ENCODE measurements around the gene NPLOC4. TPM values are rescaled to one million over a fixed set of nuclear protein-coding genes. Genes with fewer than 3 reads are reported as not detected.
A peak's percentile ranks its signal among the peaks of the same experiment; 100 is the strongest.

NPLOC4 gene
- total and polyA plus RNA-seq, 9 of the 15 experiments (the other 6 are each of a cell fraction or from before 2014, with no cell fraction given), result 1.5 to 116 (median 64.5) TPM

GRCh38 chr17:81519284-81520020, 117.5 kb downstream of the NPLOC4 start (continued):
- no peak for TF ChIP-seq THAP12 (CRISPR knock-in tag; IDR thresholded peaks at IDR 0.05)
- TF ChIP-seq POLR2G (IDR thresholded peaks at IDR 0.05; ENCODE audit: low read depth, low read length), result peak; percentile 79
- no peak for TF ChIP-seq PBX2 (CRISPR knock-in tag; IDR thresholded peaks at IDR 0.05; ENCODE audit: low read depth)
- no peak for TF ChIP-seq PBX2 (tag; conservative IDR thresholded peaks at IDR 0.05; ENCODE audit: low read depth)
- peak; percentile 55; the same call in 1 of the 2 replicates for TF ChIP-seq SMARCA4 (IDR thresholded peaks at IDR 0.05)
- TF ChIP-seq GATAD2A (IDR thresholded peaks at IDR 0.05), result 0 out of 2 replicates have a peak, but pooled peaks have one; percentile 49
- no peak for TF ChIP-seq CAMTA2 (CRISPR knock-in tag; conservative IDR thresholded peaks at IDR 0.05)
- TF ChIP-seq ZNF282 (CRISPR knock-in tag; IDR thresholded peaks at IDR 0.05), result 0 out of 2 replicates have a peak, but pooled peaks have one; percentile 77
- TF ChIP-seq ZNF589 (CRISPR knock-in tag; IDR thresholded peaks at IDR 0.05; ENCODE audit: low read depth), result no peak
- no peak for TF ChIP-seq GTF2E2 (tag; IDR thresholded peaks at IDR 0.05)

Measured in K562 (cell line).